Mammary epithelial cell (primary cell): ENCODE results near the gene DYRK1A.

Source experiments
- CTCF ChIP-seq, 2 donors: IDR thresholded peaks in 1 of 2; conservative IDR thresholded peaks in 1 of 2; 2 replicates each; pipeline ENCODE4 v1.5.1; 2011 to 2012; ENCODE audit warnings: inconsistent platforms in 2 of 2, low read length in 2 of 2, mild to moderate bottlenecking in 2 of 2, control low read depth in 1 of 2, low read depth in 1 of 2; ENCODE audit not compliant: insufficient read depth in 1 of 2; ENCODE audit errors: extremely low read depth in 1 of 2
- EZH2 ChIP-seq: IDR thresholded peaks from 2 replicates; pipeline ENCODE4 v1.6.1; 2012; ENCODE audit warnings: low read length, inconsistent platforms, borderline replicate concordance

GRCh38 chr21:37363936-37364335 lies 2.6 kb upstream of the DYRK1A start:
- TF ChIP-seq CTCF (conservative IDR thresholded peaks at IDR 0.05 in 1 of 2, IDR thresholded peaks at IDR 0.05 in 1 of 2; ENCODE audit: extremely low read depth in 1 of 2, insufficient read depth in 1 of 2, low read depth in 1 of 2, low read length in 2 of 2) (no peak), EZH2 (no peak)
